Measurements from ENCODE around the gene SLF1.
A peak's percentile ranks its signal among the peaks of the same experiment; 100 is the strongest.

Gene SLF1

GRCh38 chr5:94667937-94668336 lies 49.5 kb downstream of the SLF1 start:
- no peak for DNase-seq

- no peak for DNase-seq
Observed at GRCh38 chr5:94670726-94671125, 52.3 kb downstream of the SLF1 start.

- DNase-seq = no peak
Observed at GRCh38 chr5:94672746-94673145, 54.3 kb downstream of the SLF1 start.

GRCh38 chr5:94674490-94675382 lies 56.3 kb downstream of the SLF1 start:
- peak in 1 of 4 experiments; percentile 9 for DNase-seq

GRCh38 chr5:94675965-94676618 lies 57.6 kb downstream of the SLF1 start:
- no peak for DNase-seq

- no peak for DNase-seq
Observed at GRCh38 chr5:94682814-94683520, 64.5 kb downstream of the SLF1 start.

- no peak for DNase-seq
Observed at GRCh38 chr5:94689908-94690307, 71.4 kb downstream of the SLF1 start.

GRCh38 chr5:94690778-94691177 lies 72.3 kb downstream of the SLF1 start:
- DNase-seq = no peak

GRCh38 chr5:94691291-94691690 lies 72.8 kb downstream of the SLF1 start:
- DNase-seq = peak in 1 of 4 experiments; percentile 5

- DNase-seq = peak in 3 of 4 experiments; percentile 5 to 19 (median 13)
Observed at GRCh38 chr5:94691949-94692348, 73.5 kb downstream of the SLF1 start.

GRCh38 chr5:94692581-94692980 lies 74.1 kb downstream of the SLF1 start:
- DNase-seq = no peak

- DNase-seq = peak in 2 of 4 experiments; percentile 37 to 41
Observed at GRCh38 chr5:94693043-94693822, 74.8 kb downstream of the SLF1 start.

- no peak for DNase-seq
Observed at GRCh38 chr5:94693845-94694370, 75.4 kb downstream of the SLF1 start.

GRCh38 chr5:94694671-94695070 lies 76.2 kb downstream of the SLF1 start:
- no peak for DNase-seq

- DNase-seq = no peak
Observed at GRCh38 chr5:94698197-94698596, 79.7 kb downstream of the SLF1 start.

- DNase-seq = no peak
Observed at GRCh38 chr5:94699562-94699961, 81.1 kb downstream of the SLF1 start.

GRCh38 chr5:94700592-94700991 lies 82.1 kb downstream of the SLF1 start:
- DNase-seq = no peak

- DNase-seq = no peak
Observed at GRCh38 chr5:94702729-94703128, 84.3 kb downstream of the SLF1 start.

GRCh38 chr5:94705427-94705826 lies 87.0 kb downstream of the SLF1 start:
- DNase-seq = no peak

GRCh38 chr5:94707359-94707758 lies 88.9 kb downstream of the SLF1 start:
- no peak for DNase-seq

- DNase-seq = no peak
Observed at GRCh38 chr5:94709277-94709676, 90.8 kb downstream of the SLF1 start.

- peak in 2 of 4 experiments; percentile 3 to 7 for DNase-seq
Observed at GRCh38 chr5:94711785-94712184, 93.3 kb downstream of the SLF1 start.

All from suppressor macrophage (primary cell).